Nucleus accumbens (tissue), 56 donors: ENCODE measurements around the gene CREBZF.
"Not testable (repeated sequence)": the region's sequence is repeated elsewhere in the genome, so short reads cannot be mapped to it uniquely, and the experiment has no call there.

Experiments used
- DNase-seq, 56 donors: peaks; one replicate each; lab custom pipeline; 2025; lab: John Stamatoyannopoulos, UW

Gene CREBZF

DNA sequence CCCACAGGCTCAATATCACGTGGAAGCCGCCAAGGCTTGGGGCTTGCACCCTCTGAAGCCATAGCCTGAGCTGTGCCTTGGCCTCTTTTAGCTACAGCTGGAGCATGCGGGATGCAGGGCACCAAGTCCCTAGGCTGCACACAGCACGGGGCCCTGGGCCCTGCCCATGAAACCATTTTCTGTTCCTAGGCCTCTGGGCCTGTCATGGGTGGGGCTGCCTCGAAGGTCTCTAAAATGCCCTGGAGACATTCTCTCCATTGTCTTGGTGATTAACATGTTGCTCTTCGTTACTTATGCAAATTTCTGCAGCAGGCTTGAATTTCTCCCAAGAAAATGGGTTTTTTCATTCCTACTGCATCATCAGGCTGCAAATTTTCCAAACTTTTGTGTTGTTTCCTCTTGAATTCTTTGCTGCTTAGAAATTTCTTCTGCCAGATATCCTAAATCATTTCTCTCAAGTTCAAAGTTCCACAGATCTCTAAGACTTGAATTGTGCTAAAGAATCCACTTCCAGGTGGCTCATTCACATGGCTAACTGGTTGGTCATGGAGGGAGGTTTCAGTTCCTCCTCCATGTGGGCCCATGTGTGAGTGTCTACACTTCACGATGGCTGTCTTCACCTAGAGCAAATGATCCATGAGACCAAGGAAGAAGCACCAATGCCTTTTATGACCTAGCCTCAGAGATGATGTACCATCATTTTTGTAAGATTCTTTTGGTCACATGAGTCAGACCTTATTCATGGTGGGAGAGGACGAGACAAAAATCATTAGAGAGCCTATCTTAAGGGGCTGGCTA, 7.4 kb upstream of the CREBZF start:
- DNase-seq: no peak

DNA sequence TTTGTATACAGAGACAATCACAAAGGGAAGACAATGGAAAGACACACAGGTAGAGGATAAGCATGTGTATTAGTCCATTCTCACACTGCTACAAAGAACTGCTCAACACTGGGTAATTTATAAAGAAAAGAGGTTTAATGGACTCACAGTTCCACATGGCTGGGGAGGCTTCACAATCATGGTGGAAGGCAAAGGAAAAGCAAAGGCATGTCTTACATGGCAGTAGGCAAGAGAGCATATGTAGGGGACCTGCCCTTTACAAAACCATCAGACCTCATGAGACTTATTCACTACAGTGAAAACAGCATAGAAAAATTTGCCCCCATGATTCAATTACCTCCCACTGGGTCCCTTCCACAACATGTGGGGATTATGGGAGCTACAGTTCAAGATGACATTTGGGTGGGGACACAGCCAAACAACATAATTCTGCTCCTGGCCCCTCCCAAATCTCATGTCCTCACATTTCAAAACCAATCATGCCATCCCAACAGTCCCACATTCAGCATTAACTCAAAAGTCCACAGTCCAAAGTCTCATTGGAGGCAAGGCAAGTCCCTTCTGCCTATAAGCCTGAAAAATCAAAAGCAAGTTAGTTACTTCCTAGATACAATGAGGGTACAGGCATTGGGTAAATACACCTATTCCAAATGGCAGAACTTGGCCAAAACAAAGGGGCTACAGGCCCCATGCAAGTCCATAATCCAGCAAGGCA, 6.2 kb upstream of the CREBZF start:
- not testable (repeated sequence) for DNase-seq

DNA sequence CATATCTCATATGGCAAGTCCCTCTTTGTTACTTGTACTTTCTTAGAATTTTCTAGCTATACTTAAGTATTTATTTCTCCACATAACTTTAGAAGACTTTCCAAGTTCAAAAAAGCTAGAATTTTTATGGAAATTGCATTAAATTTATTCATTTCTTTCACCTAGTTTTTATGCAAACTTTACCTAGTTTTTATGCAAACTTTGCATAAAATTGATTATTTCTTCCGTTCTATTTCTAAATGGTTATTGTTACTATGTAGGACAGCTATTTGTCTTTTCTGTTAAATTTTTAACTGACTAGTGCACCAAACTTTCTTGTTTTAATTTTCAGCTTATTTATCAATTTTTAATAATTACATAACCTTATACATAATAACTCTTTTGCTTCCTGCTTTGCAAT, 3.2 kb upstream of the CREBZF start:
- no peak for DNase-seq

DNA sequence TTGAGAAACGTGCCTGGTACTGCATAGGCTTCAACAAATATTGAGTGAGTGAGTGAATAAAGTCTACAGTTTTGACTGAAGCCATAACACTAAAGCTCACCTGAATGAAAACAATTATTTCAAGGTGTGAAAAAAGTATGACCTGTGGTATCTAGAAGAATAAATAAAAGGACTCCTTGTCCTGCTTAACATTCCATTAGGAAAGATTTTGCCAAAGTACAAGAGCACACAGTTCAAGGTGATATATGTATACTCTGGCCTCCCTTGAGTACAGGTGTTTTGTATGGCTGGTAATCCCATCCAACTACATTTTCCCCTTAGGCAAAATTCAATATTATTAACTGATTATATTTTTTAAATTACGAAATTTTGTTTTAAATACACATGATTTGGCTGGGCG, 1.8 kb upstream of the CREBZF start:
- DNase-seq: no peak

DNA sequence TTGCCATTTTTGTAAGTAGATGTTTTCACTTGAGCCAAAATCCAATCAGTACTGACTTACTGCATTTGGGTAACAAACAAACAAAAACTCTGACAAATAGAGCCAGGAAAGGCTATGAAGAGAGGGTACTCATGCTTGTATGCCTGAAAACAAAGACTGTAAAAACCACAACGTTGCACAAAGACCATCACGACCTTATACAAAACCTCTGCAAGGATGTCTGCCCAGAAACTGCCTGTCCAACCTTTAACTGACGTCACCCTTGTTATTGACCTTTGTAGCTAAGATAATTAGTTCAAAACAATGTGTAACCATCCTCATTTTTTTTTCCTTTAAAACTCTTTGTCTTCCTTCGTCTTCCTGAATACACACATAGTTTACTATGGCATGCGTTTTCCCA, 804 bp upstream of the CREBZF start:
- peak in 1 of 56 donors; percentile 18 for DNase-seq

DNA sequence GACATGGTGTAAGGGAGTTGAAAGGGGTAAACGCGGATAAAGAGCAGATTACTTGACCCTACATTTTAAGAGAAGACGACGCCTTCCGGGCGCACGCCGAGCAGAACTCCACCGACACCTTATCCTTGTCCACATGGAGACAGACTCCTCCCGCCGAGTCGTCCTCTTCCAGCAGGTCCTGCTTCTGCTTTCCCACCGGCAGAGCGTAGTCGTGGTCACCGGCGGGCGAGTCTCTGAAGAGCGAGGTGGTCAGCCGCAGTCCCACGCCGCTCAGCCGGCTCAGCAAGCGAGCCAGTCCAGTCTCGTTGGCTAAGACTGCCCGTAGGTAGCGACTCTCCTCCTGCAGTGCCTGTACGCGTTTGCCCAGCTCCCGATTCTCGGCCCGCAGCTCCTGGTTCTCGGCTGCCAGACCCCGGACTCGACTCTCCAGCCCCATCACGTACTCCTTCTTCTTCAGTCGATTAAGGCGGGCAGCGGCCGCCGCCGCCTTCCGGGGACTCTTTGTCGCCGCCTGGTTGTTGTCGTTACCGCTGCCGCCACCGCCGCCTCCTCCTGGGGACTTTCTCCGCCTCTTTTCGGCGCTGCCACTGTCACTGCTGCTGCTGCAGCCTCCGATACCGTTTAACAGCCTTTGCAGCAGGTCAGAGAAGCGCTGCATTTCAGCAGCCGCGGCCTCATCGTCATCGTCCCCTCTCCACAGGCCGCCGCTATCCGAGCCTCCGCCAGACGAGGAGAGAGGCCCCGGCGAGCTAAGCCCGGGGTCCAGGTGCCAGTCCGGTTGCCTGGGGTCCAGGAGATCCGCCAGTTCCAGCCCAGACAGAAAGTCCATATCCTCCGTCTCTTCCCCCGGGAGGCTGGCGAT, 945 bp downstream of the CREBZF start:
- DNase-seq: peak in 54 of 56 donors; percentile 8 to 88 (median 70)

DNA sequence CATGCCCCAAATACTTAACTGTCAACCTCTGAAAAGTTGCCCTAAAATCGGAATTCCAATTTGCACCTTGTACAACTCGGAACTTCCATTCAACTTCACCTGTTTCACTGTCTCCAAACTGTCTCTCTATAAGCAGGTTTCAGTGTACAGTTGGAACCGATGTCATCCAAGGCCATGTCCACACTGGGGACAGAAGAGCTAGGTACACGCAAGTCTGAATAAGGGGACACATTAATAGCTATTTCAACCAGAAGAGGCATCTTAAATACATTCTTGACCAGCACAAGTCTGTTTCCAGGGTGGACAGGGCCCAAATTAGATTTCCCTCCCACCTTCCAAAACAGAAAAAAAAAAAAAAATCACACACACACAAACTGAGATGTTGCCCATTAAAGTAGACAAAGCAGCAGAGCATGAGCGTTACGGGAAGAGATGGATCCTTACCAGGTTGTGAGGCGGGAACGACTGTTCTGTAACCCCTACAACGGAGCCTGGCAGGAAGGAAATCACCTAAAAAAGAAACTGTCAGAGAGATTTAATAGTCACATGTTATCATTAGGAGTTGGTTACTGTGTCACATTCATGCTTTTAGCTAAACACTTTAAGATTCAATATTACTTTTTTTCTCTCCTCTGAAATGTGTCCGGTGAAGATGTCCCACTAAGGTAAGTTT, 1.7 kb downstream of the CREBZF start:
- DNase-seq: peak in 1 of 56 donors; percentile 40

DNA sequence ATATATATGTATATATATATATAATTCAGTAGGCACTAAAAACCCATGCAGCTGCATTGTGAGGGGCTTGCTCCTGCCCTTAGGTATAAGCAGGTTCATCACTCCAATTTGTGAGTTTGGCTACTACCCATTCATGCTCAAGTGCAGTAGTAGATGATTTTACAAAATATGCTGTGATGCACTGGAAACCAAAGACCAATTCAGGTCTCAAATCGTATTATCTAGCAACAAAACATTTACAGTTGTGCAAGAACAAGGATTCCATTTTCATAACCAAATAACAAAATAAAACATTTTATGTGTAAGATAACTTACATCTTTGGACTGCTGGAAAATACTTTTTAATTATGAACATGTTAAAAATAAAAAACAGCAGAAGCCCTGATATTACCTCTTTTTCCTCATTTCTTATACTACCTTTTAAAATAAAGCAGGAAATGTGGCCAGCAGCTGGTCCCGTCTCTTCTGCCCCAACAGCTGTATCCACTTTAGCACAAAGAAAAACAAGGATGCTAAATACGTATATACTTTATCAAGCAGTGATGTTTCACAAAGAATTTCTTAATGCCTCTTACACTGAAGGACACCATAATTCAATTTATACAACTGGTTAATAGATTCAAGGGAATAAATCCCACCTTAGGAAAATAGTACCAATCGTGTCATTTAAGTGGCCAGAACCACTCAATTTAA, 2.8 kb downstream of the CREBZF start:
- no peak for DNase-seq

DNA sequence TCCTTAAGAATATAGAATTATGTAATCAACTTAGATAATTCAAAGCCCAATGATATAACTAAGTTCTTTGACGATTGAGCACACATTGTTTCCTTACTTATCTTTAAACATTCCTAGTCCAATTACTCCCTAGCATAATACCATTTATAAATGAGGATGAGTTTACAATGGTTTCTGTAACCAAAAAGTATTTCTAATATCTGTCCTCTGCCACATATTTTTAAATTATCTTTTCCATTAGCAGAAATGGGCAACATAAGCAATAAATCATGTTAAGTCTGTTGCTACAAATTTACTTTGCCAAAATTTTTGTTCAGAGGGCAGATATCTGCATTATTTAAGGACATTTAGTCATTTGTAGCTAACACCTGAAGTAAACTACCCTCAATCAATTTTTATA, 6.7 kb downstream of the CREBZF start:
- DNase-seq: no peak

DNA sequence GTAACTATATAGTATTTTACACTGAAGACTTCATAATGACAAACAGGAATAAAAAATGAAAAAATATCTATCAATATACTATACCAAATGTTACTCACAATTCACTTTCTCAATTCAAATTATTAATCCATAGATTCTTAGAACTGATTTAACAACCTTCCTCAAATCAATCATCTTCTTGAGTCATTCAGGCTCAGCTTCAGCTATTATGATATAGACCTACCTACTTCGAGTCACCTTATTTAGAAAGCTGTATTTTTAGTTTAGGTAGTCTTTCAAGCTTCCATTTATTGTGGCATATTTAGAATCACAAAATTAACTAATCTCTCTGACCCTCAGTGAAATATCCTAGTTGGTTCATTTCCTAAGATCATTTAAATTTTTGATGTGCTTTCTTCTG, 8.2 kb downstream of the CREBZF start:
- DNase-seq: no peak

DNA sequence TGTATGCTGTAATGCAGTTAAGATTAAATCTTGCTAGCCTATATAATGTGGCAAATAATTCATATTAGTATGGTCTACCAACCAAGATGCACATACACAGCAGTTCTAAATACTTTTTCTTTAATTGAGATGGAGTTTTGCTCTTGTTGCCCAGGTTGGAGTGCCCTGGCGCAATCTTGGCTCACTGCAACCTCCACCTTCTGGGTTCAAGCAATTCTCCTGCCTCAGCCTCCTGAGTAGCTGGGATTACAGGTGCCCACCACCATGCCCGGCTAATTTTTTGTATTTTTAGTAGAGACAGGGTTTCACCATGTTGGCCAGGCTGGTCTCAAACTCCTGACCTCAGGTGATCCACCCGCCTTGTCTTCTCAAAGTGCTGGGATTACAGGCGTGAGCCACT, 10.6 kb downstream of the CREBZF start:
- not testable (repeated sequence) for DNase-seq

DNA sequence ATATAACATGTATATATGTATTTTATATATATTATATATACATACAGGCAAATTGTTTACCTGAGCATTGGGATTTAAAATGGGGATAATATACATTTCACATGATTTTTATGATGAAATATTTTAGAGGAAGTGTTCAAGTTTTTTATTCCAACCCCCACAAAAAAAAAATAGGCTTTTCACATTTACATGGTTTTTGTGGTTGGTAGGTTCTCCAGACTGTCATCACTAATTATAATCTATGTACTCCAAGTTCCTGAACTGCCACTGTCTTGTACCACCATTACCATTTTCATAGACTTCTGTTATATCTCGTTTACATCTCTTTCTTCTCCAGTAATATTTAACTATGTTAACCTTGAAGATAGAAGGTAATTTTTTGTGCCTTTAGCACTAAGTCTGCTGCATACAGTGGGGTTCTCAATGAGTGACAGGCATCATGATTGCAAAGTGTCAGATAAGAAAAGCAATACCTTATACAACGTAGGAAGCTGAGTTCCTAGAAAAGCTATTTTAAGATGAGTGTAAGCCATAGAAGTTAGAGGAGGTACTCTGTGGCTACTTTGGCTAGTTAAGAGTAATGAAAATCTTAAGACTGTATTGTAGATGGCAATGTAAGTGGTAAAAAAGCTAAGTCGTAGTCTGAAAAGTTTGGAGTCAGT, 12.0 kb downstream of the CREBZF start:
- no peak for DNase-seq

DNA sequence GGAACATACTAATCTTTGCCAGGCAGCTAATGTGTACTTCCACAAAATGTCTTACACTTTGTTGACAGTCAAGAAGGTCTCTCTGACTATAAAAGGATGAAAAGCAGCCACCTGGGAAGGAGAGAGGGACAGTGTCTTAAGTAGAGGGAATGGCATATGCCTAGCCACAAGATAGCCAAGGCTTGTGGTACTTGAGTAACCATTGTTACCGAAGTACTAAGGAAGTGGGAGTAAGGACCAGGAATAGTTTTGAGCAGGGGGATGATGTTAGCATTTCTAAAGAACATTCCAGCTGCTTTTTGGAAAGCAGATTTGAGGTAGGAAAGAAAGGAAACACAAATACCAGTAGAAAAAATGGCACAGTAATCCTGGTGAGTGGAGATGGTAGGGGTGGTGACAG, 13.8 kb downstream of the CREBZF start:
- DNase-seq: no peak

DNA sequence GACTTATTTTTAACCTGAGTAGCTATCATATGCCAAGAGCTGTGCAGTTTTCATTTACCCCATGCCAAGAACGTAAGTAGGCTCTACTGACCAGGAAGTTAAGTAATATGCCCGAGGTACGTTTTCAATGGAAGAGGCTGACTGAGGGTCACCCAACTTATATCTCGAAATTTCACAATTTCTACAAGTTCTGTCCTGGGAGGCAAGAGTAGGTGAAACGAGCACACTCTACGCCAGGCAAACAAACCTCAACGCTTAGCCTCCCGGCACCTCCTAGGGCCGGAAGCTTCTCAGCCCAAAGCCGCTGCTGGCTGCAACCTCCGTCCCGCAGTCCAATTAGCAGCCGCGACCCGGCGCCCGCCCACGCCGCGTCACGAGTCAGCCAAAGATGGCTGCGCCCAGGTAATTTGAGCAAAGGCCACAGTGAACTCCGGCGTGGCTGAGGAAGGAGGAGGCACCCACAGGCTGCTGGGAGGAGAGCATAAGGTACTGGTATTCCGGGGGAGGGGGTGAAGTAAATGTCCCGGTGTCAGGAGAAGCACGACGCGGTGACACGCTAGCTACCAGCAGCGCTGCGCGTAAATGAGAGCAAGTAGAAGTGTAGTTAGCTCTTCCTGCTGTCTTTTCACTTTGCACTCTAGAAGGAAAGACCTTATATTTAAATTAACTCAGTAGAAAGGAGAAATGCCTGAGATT, 17.2 kb downstream of the CREBZF start, which contains the start of gene TMEM126A:
TSS of gene TMEM126A (plus strand) at position 364 of the 696 bp plus-strand sequence. CDS start 2,289 bp downstream, outside the sequence.
- DNase-seq: peak; percentile 30 to 95 (median 82)

DNA sequence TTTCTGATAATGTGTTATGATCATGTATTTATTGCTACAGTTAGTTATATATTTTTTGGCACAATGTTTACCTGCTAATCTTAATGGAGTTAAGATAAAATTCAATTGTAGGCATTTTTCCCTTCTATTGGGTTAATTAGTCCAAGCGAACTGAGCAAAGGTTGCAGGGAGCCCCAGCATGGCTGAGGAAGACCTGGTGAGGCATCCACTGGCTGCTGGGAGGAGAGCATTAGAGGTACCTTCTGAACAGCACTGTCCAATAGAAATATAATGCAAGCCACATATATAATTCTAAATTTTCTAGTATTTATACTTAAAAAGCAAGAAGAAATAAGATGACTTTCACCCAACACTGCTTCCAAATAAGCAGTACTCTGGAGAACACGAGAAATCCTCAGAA, 17.9 kb downstream of the CREBZF start:
- no peak for DNase-seq

DNA sequence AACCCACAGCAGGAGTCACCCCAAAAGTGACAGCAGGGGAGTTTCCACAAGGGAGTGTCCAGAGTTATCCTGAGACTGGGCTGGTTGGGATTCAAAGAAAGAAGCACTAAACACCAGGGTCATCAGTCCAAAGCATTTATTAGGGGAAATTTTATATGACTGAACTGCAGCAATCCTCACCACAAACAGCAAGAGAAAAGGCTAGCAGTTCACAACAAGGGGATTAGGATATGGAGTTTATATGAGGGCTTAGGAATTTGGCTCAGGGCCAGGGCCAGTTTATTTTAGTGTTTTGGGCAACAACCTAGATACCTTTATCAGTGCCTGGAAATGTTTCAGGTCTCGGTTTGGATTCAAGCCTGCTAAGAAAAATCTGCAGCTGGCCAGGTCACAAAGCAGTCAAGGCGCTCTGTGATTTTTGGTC, 21.7 kb downstream of the CREBZF start:
- DNase-seq: no peak

DNA sequence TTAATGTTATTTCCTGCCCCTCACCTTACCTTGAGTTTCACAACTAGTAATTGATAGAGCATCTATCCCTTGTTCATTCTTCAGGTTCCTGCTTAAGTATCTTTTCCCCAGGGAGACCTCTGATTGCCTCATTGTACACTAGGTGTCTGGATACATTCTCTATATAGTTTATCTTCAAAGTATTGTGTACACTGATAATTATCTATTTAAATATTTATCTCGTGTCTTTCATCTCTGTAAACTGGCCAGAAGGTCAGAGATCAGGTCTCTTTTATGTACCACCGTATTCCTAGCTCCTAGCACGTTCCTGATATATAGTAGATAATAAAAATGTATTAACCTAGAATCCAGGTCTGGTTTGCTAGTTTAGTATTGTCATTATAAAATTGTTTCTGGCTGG, 30.2 kb downstream of the CREBZF start:
- no peak for DNase-seq

DNA sequence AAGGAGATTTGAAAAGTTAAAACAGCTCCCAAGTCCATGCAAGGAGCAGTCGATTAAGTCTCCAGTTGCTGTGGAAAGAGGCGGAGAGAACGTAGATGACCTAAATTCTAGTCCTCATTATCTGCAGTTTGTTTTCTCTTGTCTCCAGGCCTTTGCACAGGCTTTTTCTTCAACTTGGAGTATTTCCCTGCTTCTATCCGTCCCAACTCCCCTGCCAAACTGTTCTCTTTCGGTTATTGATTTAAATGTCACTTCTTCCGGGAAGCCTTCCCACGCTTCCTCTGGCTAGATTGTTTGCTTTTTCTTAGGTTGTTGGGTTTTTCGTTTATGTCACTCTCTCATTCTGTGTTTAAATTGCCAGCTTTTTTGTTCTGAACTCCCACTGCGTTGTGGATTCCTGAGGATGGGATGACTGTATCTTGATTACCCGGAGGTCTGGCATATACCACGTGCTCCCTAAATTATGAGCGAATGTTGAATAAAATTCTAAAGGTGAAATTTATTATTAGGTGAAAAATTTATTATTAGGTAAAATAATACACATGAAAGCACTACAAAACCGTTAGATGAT, 36.1 kb downstream of the CREBZF start:
- DNase-seq: peak in 2 of 56 donors; percentile 33 to 47
